NCI-H2227 (cell line): ENCODE data around the gene LKAAEAR1.
A peak's percentile ranks its signal among the peaks of the same experiment; 100 is the strongest.

ENCODE experiments used
- DNase-seq: peaks from one replicate; lab custom pipeline; 2025; ENCODE audit not compliant: unreplicated experiment; lab: John Stamatoyannopoulos, UW

The LKAAEAR1 gene

DNA sequence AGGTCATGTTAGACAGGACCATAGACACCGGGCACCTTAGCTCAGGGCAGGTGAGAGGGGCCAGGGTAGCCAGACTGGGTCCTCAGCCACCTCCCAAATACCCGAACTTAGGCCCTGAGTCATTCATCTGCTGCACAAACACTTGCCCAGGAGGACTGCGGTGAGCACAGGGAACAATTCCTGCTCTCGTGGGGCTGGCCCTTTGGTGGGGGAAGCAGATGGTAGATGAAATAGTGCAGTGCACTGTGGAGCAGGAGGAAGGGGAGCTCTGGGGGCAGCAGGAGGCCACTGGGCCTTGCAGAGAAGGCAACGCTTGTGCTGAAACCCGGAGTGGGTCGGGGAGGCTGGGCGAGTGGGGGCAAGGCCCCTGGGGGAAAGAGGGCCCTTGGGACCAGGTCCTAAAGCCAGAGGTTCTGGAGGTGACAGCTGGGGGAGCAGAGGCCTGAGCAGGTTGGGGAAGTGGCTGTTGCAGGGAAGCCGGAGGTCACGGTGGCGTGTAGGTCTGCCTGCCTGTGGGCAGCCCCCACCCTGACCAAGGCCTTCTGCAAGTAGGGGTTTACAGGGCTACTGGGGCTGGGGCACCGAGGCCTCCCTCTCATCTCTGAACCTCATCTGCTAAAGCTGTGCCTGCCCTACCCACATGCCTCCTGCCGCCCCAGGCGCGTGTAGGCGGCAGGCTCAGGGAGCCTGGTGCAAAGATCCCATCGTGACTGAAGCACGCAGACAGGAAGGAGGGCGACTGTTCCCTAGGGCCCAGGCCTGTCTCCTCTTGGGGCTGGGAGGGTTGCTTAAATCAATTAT lies 27.8 kb upstream of the LKAAEAR1 start:
- no peak for DNase-seq

DNA sequence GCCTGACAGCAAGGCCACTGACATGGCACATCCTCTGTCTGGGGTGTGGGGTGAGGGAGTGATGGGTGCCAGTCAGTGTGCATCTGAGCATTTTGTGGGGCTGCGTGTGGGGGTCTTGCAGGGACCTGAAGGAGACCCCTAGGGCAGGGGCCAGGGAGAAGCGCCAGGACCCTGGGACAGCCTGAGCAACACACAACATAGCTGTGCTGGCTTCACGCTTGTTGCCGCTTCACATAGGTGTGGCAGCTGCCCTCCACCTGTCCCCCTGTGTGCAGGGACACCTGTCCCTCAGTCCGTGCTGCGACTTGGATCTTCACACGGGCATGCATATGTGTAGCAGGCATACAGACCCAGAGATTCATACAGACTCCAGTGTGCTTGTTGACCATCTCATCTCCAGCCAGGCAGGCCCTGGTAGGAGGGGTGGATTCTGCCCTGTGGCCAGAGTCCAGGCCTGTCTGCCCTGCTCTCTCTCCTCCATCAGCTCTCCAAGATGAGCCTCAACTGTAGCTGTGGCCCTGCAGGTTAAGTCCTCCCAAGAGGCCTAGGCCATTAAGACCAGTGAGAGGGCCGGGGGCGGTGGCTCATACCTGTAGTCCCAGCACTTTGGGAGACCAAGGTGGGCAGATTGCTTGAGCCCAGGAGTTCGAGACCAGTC lies 26.3 kb upstream of the LKAAEAR1 start:
- no peak for DNase-seq

DNA sequence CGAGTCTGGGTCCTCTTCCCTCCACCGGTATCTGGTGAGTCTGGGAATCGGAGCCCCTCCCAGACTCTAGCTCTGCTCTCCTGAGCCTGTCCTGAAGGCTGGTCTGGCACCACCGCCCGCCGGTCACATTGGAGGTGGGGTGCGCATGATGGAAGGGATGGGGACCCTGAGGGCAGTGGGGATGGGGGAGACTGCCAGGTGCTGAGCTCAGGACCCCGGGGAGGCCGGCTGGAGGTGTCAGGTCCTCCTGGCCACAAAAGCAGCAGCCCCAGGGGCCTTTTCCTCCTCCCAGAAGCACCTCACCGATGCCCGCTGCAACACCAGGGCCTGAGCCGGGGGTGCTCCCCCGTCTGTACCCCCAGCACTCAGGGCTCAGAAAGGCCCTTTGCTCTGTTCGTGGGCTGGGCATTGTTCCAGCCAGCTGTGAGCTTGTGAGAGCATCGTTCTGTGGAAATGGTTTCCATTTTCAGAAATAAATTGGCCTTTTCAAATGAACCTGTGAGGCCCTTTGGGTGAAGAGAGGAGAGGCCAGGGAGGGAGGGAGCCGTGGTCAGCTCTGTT lies 25.7 kb upstream of the LKAAEAR1 start:
- no peak for DNase-seq

DNA sequence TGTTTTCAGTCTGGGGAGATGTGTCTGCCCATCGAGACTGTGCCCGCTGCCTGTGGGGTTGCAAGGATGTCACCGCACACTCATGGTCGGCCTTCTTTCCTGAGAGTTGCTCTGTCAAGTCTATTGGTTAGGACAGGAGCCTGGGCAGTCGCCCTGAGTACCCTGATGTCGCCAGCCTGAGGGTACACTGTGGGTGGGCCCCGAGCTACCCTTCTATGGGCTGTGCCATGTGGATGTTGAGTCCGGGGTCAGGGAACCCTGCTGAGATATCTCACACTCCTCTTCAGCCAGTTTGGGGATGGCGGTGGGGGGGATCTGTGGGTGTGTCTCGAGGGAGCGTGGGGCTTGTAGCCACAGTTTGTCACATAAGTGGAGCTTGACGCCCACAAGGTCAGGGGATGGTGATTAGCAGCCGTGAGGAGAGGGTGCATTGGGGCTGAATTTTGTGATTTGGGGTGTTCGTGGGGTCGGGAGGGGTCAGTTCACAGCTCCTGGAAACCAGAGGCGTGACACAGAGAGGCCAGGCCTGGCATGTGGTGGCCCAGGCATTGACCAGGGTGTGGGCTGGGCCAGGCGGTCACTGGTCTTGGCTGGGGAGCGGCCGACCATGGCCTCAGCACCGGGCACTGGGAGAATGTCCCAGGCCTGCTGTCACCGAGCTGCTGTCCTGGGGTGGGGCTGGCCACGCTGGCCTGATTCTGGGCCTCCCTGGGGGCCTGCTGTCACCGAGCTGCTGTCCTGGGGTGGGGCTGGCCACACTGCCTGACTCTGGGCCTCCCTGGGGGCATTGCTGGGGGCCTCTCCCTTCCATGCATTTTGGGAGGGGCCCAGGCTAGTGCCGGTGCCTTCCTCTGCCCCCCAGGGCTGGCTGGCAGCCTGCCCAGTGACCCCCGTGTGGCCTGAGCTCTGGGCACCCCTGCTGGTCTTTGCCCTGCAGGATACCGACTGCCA lies 24.8 kb upstream of the LKAAEAR1 start:
- DNase-seq: no peak

DNA sequence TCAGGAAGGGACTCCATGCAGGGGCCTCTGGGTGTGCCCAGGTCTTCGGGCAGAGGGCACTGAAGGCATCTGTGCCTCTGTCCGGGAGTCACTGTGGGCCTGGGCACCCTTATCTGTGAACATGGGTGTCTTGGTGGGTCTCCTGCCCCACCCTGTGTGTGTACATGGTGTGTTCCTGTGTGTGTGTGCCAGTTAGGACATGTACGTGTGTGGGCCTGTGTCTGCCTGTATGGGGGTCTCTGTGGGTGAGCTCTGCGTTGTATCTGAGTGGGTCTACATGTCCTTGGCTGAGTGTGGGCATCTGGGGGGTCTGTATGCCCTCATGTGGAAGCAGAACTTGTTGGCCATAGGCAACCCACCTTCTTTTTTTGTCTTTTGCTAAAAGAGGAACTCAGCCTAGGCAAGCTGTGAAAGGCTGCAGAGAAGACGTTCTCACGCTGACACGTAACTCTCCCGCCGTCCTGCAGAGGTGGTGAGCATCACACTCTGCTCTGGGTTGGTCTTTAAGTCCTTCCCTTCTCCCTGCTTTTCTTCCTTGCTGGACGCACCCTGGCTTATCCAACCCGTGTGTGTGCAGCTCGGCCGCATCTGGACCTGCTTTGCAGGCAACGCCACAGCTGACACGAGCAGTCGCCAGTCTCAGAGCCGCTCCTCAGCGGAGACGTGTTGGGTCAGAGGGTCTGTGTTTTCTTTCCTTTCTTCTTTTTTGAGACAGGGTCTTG lies 23.7 kb upstream of the LKAAEAR1 start:
- DNase-seq: no peak

DNA sequence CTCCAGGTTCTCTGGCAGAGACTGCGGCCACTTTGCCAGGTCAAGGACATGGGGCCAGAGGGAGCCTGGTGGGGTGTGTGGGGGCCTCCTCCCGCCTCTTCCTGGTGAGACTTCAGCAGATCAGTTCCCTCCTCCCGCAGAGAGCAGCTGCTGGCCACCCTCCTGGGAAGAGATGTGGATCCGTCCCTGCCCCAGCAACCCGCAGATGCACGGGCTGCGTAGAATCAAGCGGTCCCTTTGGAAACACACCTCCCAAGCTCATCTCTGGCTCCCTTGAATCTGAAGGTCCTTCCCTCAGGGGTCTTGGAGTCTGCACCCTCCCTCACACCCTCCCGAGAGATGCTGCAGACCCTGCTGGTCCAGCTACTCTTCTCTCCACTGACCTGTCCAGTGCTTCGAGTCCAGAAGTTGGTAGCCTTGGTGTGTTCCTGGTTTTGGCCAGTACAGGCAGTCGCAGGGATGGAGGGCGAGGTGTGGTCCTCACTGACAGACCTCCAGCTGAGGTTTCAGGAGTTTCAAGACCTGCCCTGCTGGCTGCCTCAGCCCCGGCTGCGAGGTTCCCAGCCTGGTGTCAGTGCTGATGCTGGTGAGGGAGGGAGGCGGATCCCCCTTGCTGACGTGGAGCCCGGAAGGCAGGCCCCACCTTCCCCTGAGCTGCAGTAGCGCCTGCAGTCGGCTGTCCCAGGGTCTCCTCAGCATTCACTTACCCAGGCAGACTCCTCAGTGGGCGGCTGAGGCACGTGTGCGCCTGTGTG lies 23.0 kb upstream of the LKAAEAR1 start, which contains the start of gene NPBWR2:
TSS of gene NPBWR2 (minus strand) at position 585 of the 755 bp plus-strand sequence. CDS start 734 bp downstream, outside the sequence.
- no peak for DNase-seq

DNA sequence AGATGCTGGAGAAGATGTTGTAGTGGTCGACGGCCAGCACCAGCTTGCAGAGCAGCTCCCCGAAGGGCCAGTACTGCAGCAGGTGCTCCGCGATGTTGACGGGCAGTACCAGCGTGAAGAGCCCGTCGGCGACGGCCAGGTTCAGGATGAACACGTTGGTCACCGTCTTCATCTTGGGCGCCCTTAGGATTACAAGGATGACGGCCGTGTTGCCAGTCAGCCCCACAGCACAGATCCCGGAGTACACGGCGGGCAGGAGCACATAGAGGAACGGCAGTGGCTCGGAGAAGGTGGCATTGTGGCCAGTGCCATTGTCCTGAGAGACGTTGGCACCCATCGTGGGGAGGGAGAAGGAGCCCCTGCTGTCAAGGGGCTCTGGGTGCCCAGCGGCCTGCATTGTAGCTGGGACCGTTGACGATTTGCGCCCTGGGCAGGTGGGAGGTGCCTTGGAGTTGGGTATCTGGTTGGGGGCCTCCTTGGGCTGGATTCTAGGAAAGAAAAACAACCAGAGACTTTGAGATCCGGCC lies 22.3 kb upstream of the LKAAEAR1 start:
- DNase-seq: no peak

DNA sequence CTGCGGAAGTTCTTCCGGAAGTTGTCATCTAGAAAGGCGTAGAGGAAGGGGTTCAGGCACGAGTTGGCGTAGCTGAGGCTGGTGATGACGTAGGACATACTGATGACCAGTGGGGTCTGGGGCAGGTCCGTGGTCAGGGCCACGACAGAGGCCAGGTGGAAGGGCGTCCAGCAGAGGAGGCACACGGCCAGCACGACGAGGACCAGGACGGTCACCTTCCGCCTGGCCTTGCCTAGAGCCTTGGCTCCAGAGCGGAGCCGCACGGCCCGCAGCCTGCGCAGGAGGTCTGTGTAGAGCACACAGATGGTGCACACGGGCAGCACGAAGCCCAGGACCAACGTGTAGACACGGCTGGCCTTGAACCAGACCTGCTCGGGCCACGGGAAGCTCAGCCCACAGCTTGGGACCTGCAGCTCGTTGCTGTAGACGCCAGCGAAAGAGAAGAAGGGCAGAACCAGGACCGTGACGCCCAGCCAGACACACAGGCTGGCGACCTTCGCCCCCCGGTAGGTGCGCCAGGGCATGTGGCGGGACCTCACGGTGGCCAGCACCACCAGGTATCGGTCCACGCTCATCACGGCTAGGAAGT lies 21.7 kb upstream of the LKAAEAR1 start:
- no peak for DNase-seq

DNA sequence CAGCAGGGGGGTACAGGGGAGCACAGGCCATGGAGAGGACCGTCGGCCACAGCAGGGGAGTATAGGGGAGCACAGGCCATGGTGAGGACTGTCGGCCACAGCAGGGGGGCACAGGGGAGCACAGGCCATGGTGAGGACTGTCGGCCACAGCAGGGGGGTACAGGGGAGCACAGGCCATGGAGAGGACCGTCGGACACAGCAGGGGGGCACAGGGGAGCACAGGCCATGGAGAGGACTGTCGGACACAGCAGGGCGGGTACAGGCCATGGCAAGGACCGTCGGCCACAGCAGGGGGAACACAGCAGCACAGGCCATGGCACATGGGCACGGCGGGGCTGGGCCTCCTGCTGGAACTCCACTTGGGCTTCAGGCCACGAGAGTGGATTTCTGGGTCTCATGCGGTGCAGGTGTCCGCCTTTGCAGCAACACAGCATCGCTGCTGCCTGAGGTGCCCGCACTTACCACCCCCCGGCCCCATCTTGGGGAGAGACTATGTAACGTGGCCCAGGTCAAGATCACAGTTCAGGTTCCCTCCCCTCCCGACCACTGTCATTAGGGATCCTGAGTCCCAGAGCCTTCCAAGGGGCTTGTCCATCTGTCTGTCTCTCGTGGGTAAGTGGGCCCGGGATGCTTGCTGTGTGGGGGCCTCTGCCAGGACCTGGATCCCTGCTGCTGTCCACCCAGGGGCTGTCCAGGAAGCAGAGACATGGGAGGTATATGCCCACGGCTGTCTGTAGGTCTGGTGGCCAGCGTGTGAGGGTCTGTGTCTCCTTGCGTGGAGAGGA lies 20.7 kb upstream of the LKAAEAR1 start:
- DNase-seq: no peak

DNA sequence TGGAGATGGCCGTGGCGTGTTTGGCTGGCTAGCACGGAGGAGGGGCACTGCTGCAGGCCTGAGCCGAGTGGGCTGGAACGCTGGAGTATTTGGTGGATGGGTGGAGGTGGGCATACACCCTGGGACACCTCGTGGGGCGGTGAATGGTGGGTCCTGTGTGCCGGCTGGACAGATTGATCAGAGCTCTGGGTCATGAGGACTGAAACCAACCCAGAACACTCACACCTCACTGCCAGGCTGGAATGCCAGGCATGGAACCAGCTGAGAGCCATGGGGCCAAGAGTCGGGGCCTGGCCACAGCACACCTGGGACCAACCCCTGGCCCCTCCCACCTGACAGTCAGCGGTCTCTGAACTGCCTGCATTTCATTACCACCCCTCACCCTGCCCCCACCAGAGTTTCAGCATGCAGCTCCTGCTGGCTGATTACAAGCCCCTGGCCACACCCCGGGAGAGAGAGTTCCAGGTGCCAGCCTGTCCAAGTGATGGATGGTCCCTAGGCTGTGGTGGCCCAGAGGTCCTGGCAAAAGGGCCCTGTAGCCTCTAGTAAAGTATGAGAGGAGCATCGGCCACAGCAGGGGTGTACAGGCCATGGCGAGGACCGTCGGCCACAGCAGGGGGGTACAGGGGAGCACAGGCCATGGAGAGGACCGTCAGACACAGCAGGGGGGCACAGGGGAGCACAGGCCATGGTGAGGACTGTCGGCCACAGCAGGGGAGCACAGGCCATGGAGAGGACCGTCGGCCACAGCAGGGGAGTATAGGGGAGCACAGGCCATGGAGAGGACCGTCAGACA lies 19.9 kb upstream of the LKAAEAR1 start:
- no peak for DNase-seq

DNA sequence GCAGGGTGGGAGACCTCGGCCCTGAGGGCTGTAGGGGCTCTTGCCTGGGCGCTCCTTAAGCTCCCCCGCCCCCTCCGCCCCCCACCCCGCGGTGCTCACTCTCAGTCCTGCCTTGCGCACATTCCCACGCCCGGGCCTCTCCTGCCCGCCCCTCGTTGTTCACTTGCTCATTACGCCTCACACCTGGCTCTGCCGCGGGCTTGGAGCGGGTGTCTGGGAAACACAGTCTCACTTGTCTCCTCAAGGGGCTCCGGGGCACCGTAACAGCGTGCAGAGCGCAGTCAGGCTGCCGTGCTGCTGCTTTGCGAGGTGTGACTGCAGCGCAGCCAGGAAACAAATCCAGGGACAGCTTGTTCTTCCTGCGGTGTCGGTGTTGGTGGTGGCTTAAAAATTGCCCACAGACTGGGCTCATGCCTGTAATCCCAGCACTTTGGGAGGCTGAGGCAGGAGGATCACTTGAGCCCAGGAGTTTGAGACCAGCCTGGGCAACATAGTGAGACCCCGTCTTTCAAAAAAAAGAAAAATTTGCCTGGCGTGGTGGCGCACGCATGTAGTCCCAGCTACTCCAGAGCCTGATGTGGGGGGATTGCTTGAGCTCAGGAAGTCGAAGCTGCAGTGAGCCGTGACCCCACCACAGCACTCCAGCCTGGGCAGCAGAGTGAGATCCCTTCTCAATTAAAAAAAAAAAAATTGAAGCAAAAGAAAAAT lies 18.6 kb upstream of the LKAAEAR1 start:
- peak; percentile 85 for DNase-seq

DNA sequence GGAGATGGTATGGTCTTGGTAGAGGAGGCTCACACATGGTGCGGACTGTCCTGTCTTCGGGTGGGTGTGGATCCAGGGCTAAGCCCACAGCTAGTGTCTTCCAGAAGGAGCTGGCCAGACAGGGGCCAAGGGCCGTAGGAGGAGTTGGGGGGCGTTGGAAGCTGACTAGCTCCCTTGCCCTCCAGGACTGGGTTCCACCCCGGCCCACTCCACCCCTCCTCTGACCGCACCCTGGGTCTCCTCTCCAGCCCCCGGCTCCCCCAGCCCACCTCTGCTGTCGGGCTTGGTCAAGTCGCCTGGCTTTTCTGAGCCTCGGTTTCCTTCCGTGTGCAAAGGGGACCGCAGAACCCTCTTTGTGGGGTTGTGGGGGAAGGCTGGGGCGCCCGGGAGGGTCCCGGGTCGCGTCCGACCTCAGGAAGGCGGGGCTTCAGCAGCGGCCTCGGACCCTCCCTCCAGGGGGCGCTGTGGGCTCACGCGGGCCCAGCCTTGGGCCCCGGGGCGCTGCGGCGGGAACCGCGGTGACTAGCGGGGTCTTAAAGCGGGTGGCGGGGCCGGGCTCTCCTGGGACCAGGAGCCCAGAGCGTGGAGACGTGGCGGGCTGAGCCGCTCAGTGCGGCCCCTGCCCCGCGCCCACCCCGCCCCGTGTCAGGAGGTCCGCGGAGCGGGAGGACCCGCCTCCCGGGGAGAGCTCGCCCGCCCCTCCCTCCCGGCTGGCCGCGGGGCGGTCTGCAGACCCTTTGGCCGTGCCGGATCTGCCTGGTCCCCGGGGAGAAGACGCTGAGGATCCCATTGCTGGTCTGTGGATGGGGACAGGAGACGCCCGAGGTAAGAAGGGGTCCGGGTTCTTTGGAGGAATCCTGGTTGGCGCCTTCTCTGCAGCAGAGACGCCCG lies 17.8 kb upstream of the LKAAEAR1 start:
- peak; percentile 84 for DNase-seq

DNA sequence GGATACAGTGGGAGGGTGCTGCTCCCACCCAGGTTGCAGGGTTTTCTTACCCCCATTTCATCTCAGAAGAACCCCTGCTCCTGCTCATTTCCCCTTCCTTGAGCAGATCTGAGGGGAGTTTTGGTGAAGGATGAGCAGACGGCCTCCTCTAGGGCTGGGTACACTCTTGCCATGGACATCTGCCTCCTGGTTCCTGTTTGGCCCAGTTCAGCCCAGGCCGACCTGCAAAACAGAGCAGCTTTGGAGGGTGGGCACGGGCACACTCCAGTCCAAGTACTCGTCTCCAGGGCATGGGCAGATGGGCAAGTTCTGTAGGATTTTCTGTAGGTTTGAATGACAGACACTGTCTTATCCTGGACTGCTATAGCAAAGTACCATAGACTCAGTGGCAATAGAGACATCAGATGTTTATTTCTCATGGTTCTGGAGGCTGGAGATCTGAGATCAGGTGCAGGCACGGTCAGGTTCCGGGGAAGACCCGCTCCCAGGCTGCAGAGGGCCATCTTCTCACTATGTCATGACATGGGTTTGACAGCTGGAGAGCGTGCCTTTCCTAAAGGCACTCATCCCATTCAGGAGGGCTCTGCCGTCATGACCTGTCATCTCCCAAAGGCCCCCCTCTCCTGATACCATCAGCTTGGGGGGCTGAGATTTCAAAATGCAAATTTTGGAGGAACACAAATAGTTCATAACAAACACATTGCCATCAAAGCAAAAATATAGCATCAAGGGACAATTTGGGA lies 16.9 kb upstream of the LKAAEAR1 start:
- no peak for DNase-seq

DNA sequence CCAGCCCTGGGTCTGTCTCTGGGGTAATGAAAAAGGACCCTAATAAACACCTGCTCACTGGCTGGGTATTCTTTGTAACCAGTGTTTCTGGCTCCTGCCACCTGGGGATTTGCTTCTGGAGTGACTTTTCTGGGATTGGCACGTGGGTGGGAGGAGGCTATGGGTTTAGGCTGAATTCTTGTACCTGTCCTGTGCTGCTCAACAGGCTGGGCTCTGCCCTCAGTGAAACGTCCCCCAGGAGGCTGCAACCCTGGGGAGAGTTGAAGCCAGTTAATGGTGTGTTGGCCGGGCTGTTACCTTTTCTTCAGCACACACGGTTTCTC lies 16.3 kb upstream of the LKAAEAR1 start:
- DNase-seq: no peak

DNA sequence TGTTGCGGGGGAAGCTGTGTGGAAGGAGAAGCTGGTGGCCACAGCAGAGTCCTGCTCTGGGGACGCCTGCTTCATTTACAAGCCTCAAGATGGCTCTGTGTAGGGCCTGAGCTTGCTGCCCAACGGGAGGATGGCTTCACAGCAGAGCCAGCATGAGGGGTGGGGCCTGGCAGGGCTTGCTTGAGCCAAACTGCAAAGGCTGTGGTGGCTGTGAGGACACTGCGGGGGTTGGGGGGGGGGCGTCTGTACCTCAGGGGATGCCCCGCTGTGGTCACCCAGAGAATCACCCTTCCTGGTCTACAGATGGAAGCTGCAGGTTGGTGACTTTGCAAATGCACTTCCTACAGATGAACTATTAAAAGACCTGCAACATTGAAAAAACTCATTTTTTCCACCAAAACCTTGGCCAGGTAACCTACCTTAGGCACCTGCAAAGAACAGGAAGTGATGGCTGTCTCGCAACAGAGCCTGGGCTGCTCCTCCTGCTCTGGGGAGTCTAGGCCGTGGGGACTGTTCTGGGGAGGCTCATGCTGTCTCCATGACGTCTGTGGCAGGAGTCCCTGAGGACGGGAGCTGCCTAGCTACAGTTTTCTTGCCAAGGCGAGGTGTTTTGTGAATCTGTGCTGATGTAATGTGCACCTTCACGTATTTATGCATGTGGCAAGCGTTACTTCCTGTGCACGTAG lies 15.8 kb upstream of the LKAAEAR1 start:
- DNase-seq: no peak
